ENCODE data around the gene TMEM131L.

Gene TMEM131L

GRCh38 chr4:153616006-153616555 is 149.9 kb downstream of the TMEM131L start:
- DNase-seq (ENCODE audit: low read depth): no peak

GRCh38 chr4:153618833-153619232 is 152.7 kb downstream of the TMEM131L start:
- DNase-seq (ENCODE audit: low read depth): no peak

GRCh38 chr4:153619811-153620210 is 153.7 kb downstream of the TMEM131L start:
- no peak for DNase-seq (ENCODE audit: low read depth)

DNA sequence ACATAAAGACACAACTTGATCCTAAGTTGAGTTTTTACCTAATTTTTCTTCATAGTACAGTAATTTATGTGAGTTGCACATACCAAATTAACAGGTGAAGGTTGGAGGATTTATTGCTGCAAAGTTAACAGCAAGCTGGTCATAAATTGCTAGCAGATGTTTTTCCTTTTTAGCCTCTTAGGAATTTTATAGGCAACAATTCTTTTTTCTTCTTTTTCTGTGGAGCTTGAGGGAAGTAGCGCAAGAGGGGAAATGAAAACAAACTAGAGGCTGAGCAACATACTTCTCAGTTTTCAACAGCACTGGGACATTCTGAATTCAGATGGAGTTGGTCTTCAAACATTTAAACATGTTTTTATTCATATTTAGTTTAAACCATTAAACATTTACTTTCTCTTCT is 154.2 kb downstream of the TMEM131L start:
- DNase-seq (ENCODE audit: low read depth): no peak

- no peak for DNase-seq (ENCODE audit: low read depth)
Measured at GRCh38 chr4:153622093-153622492, 155.9 kb downstream of the TMEM131L start.

DNA sequence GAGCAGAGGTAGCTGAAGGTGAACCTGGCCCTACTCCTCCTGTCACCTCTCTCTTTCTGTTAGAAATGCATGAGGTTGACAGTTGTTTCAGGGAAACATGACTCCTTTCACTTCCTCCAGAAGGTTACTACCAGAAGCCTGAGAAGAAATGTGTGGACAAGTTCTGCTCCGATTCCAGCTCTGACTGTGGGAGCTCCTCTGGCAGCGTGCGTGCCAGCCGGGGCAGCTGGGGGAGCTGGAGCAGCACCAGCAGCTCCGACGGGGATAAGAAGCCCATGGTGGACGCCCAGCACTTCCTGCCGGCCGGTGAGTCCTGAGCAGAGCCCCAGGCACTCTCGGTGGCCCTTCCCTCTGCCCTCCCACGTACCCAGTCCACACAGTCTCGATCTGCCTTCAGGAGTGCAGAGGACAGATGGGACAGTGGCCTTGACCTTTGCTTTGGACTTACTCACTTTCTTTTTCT is 156.6 kb downstream of the TMEM131L start:
- DNase-seq (ENCODE audit: low read depth): no peak

DNA sequence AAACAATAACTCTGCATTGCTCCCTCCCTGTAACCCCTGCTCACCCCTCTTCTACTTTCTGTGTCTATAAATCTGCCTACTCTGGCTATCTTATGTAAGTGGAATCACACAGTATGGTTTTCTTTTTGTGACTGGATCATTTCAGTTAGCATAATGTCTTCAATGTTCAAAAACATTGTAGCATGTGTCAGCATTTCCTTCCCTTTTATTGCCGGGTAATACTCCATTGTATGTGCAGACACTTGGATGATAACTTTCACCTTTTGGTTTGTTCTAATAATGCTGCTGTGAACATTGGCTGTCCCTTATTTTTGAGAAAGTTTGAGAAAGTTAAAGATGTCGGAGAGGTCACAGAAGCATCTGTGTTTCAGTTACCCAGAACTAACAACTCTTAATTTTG is 157.3 kb downstream of the TMEM131L start:
- DNase-seq (ENCODE audit: low read depth): no peak

DNA sequence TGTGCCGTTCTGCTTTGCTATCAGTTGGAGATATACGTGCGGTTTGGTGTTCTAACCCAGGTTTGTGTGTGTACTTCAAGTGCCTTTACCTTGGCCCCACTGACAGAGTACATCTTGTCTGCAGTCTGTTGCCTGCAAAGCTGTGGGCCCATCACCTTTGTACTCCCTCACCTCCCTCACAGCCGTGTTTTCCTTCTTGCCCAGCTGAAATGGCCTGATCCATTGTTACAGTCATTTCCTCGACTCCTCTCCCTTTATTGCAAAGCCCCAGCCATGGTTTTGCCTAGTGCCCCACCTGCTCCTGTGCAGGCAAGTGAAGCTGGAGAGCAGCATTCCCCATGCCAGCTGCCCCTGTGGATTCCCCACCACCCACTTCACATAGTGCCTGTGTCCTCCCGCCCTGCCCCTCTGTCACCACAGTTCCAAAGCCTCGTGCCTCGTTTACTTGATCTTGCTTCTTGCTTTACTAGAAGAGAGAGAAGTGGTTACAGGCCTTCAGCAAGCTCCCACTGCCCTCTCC is 162.7 kb downstream of the TMEM131L start:
- no peak for DNase-seq (ENCODE audit: low read depth)

DNA sequence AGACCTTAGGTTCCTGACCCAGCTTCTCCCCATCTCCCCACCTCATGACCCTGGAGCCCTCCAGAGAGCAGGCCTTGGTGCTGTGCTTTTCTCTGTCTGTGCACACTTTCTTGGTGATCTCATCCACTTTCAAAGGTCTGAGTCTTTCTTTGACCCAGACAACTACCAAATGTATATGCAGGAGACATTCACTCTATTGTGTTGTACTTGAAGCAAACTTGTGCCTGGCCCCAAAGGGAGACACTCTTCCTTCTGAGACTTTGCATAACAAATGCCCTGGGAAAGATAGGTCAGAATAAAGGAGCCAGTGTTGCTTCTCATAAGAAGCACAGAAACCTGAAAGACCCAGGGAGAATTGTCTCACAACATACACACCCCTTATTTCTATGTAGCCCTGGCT is 163.6 kb downstream of the TMEM131L start:
- DNase-seq (ENCODE audit: low read depth): no peak

DNA sequence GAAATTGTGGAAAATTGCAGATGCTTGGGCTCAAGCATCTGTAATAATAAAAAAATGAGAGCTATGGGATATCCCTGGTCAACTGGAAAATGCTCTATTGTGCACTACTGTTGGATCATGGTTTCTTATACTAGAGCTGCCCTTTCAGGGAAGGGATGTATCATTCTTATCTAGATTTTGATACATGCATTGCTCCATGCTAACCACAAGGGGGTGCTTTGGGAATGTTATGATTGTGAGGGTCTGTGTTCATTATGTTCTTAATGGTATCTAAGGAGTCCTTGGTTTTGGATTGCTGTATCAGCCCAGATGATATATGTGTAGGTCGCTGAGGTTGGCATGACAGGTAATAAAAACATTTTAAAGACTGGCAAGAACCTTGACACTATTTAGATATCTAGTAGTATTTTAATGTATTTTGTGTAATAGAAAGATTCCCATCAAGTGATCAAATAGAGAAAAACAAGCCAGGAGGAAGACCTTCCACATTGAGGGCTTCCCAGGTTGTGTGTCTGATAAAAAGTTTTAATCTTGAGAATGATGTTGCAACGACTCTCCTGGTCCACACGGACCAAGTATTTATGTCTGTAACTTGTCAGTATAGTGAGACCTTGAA is 168.7 kb downstream of the TMEM131L start:
- DNase-seq (ENCODE audit: low read depth): no peak

DNA sequence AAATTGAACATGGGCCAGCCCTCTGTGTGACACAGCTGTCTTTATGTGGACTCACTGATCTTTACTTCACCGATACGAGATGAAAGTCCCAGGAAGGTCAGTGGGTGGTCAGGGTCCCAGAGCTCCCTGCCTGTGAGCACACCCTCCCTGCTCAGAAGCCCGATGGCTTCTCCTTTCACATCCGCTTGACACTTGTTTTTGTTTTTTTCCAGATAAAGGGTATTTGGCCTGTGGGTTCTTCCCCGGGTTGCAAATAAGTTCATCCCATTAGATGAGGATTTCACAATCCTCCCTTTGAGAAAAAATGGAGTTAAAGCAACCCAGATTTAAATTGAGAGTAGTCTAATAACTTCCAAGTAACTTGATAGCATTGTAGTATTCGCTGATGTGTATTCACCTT is 169.7 kb downstream of the TMEM131L start:
- DNase-seq (ENCODE audit: low read depth): no peak

DNA sequence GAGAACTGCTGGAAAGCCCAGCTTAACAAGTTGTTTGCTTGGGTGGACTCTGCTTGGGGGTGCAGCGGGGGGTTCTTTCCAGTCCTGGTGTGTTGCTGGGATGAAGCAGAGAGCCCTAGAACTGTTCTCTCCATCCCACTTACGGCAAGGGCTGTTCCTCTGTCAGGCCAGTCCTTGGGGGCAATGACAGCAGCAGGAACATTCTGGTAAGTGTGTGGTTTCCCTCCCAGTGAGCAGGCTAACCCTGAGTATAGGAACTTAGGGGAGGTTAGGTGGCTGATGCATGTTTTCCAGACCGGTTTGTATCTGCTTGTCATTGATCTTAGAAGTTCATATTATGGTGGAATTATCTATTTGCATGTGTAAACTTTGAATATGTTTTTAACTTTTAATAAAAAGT is 171.0 kb downstream of the TMEM131L start:
- no peak for DNase-seq (ENCODE audit: low read depth)

- no peak for DNase-seq (ENCODE audit: low read depth)
Measured at GRCh38 chr4:153638011-153638410, 171.9 kb downstream of the TMEM131L start.

- no peak for DNase-seq (ENCODE audit: low read depth)
Measured at GRCh38 chr4:153638999-153639398, 172.8 kb downstream of the TMEM131L start.

DNA sequence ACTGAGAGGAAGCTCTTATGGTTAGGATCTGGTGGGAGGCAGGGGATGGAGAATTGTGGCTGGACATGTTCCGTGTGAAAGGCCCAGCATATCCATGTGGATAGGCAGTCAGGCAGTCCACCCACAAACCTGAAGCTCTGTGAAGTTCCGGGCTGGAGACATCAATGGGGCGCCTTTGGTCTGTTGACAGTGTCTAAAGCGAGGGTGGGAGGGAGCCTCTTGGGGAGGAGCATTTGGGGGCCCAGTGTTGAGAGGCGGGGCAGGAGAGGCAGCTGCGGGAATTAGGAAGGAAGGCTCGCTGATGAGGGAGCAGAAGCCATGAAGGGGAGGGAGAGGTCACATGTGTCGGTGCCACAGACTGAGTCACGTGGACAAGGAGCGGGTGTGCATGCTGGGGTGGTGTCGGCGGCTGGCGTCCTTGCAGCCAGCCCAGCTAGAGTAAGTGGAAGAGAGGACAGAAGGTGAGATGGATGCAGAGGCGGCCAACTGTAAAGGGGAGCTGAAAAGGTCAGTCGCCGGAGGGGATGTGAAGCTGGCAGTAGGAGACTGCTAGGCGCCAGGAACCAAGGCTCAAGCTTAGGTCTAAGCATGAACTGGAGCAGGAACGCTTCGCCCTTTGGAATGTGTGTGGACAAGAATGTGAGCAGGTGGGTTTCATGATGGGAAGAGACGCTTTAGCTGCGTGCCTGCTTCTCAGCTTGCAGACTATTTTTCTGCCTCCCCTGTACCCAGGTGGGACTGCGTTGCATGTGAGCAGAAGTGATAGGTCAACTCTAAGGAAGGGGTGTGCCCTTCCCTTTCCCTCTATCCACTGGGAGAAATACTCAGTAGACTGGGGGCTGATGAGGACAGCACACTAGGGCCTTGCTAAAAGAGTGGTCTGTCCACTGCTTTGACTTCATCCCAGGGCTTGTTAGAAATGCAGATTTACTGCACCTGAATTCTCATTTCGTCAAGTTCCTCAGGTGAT is 174.0 kb downstream of the TMEM131L start:
- DNase-seq (ENCODE audit: low read depth): no peak

- DNase-seq (ENCODE audit: low read depth): no peak
Measured at GRCh38 chr4:153641532-153641931, 175.4 kb downstream of the TMEM131L start.

GRCh38 chr4:153643406-153644383 is 177.5 kb downstream of the TMEM131L start:
- DNase-seq (ENCODE audit: low read depth): no peak

GRCh38 chr4:153645183-153645582 is 179.0 kb downstream of the TMEM131L start:
- no peak for DNase-seq (ENCODE audit: low read depth)

GRCh38 chr4:153646261-153646660 is 180.1 kb downstream of the TMEM131L start:
- DNase-seq (ENCODE audit: low read depth): no peak

- no peak for DNase-seq (ENCODE audit: low read depth)
Measured at GRCh38 chr4:153646978-153647377, 180.8 kb downstream of the TMEM131L start.

DNA sequence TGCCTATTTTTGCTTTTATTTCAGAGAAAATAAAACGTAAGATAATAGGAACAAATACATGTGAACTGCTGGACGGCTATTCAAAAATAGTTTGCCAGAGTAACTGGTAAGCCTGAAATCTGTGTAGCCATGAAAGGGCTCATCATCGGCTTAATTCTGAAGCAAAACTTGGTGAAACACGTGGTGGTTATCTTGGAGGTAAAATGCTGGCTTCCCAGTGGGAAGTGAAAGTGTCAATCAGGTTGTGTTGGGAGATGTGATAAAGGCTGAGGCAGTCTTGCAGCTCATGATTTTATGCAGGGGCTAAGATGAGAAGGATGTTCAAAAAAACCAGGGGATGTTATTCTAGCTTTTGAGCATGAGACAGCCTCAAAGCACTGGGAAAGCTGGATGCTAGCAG is 181.8 kb downstream of the TMEM131L start:
- DNase-seq (ENCODE audit: low read depth): no peak

GRCh38 chr4:153649572-153649991 is 183.4 kb downstream of the TMEM131L start:
- DNase-seq (ENCODE audit: low read depth): no peak
